GM03348 (cell line): ENCODE results near the gene ZCWPW2.

Experiments
- DNase-seq: peaks from one replicate; pipeline ENCODE4 v3.0.0; 2012; ENCODE audit warnings: low spot score

ZCWPW2 gene

GRCh38 chr3:28575100-28575745, 226.7 kb downstream of the ZCWPW2 start:
- DNase-seq, result peak; percentile 20
